Astrocyte of the spinal cord (primary cell): ENCODE data around the gene EREG.
A peak's percentile ranks its signal among the peaks of the same experiment; 100 is the strongest.

Source experiments
- DNase-seq: peaks from one replicate; pipeline ENCODE4 v3.0.0; 2011; ENCODE audit warnings: low read depth, low spot score
- H3K4me3 ChIP-seq: 2 replicates; pipeline ENCODE4 v1.5.1; 2011; ENCODE audit warnings: low read depth, mild to moderate bottlenecking, low read length, moderate library complexity
- CTCF ChIP-seq: IDR thresholded peaks from 2 replicates; pipeline ENCODE4 v1.5.1; 2012; ENCODE audit warnings: low read depth, mild to moderate bottlenecking, low read length, inconsistent platforms
- in situ Hi-C: cut with HindIII; loops from 2 replicates; pipeline ENCODE4 v1.10.0; 2017; ENCODE audit warnings: low sequenced_read_pairs

The EREG gene

GRCh38 chr4:74362347-74362746, 2.6 kb upstream of the EREG start:
- DNase-seq, result no peak
- H3K4me3 ChIP-seq, result no peak overlapping the region
- no peak for TF ChIP-seq CTCF
- in situ Hi-C loops, result no loop called here

GRCh38 chr4:74364256-74364651, 691 bp upstream of the EREG start:
- no peak for TF ChIP-seq CTCF
- H3K4me3 ChIP-seq, result no peak overlapping the region
- in situ Hi-C loops, result no loop called here
- DNase-seq, result no peak

GRCh38 chr4:74365761-74366160, 816 bp downstream of the EREG start:
- no peak for DNase-seq
- no peak for TF ChIP-seq CTCF
- in situ Hi-C loops, result no loop called here
- H3K4me3 ChIP-seq, result peak overlapping the region; percentile 51

GRCh38 chr4:74366367-74366911, 1.5 kb downstream of the EREG start:
- DNase-seq, result no peak
- no peak for TF ChIP-seq CTCF
- no peak overlapping the region for H3K4me3 ChIP-seq
- in situ Hi-C loops, result no loop called here

- no peak for DNase-seq
- in situ Hi-C loops, result no loop called here
- no peak for TF ChIP-seq CTCF
- H3K4me3 ChIP-seq, result no peak overlapping the region
Measured at GRCh38 chr4:74367656-74368290, 2.8 kb downstream of the EREG start.

GRCh38 chr4:74368596-74368995, 3.7 kb downstream of the EREG start:
- in situ Hi-C loops, result no loop called here
- no peak overlapping the region for H3K4me3 ChIP-seq
- TF ChIP-seq CTCF, result no peak

GRCh38 chr4:74369855-74370254, 4.9 kb downstream of the EREG start:
- H3K4me3 ChIP-seq, result no peak overlapping the region
- no peak for TF ChIP-seq CTCF
- DNase-seq, result no peak
- in situ Hi-C loops, result no loop called here

More at GRCh38 chr4:74368596-74368995, 3.7 kb downstream of the EREG start:
- DNase-seq, result no peak
